HG02642 (cell line): ENCODE data around the gene TBC1D14.

Experiments used
- ATAC-seq: cut with Tn5 transposase; IDR thresholded peaks from one replicate; pipeline ENCODE4 v1.9.1; 2021; ENCODE audit warnings: mild to moderate bottlenecking; ENCODE audit not compliant: unreplicated experiment, poor library complexity

Gene TBC1D14

GRCh38 chr4:6944301-6945051, 34.9 kb downstream of the TBC1D14 start:
- ATAC-seq, result no peak

DNA sequence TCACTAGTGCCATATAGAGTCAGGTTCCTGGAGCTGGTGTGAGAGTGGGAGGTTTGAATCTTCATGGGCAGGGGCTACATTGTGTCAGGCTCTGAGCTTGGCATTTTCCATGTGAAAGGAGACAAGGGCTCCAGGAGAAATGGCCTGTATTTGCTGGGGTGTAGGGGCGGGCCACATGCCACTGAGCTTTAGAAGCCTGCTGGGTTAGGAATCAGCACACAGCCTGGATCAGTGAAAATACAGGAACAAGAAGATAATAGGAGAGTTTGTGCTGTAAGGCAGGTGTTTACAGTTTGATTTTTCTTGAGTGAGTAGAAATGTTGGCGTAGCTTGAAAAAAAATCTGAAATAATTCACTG, 35.4 kb downstream of the TBC1D14 start:
- ATAC-seq, result no peak

DNA sequence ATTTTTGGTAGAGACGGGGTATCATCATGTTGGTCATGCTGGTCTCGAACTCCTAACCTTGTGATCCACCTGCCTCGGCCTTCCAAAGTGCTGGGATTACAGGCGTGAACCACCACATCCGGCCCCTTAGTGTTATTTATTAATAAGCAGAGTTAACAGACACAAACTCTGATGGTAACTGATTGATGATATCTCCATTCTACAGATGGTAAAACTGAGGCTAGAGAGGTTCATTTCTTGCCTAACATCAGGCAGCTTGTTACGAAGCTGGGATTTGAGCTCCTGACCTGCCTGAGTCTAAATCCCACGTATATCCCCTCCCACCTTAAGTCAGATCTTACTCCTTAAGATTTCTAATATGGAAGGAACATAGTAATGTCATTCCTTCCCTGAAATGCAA, 36.9 kb downstream of the TBC1D14 start:
- ATAC-seq, result no peak

DNA sequence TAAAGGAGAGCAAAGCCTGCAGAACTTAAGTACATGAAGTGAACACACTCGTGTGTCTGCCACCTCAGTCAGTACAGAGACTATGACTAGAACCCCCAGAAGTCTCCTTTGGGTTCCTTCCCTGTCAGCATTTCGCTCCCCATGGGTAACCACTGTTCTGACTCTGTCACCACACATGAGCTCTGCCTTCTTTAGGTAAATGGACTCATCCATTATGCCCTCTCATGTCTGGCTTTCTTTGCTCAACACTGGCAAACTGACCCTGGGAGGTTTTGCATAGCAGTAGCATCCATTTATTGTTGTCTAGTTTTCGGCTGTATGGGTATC, 38.5 kb downstream of the TBC1D14 start:
- ATAC-seq, result no peak

- no peak for ATAC-seq
Observed at GRCh38 chr4:6951880-6952381, 42.3 kb downstream of the TBC1D14 start.

GRCh38 chr4:6953751-6954380, 44.2 kb downstream of the TBC1D14 start:
- no peak for ATAC-seq

DNA sequence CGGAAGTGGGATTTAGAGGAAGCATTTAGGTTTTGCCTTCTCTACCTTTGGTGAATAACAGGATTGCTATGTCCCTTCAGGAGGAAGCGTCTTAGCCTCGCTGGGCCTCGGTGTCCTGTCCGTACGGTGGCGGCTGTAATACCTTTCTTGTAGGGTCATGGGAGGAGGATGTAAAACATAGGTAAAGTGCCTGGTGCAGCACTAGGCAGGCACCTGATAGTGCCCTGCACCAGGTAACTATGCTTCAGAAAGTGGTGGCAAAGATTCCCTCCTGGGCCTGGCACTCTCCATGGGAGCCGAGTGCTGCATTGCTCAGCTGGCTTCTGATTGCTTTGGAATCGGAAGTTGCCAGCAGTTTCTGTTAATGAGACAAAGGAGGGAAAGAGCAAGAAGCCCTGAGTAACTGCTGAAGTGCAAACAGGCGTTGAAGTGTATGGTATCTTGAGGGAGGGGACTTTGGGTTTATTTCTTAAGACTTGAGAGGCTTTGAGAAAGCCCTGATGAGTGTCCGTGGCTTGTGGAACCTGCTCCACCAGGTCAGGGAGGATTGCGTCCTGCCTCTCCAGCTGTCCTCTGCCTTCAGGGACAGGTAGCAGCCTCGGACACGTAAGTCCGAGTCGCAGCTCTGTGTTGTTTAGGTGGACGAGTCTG, 45.8 kb downstream of the TBC1D14 start:
- no peak for ATAC-seq

GRCh38 chr4:6956087-6956433, 46.4 kb downstream of the TBC1D14 start:
- no peak for ATAC-seq

- ATAC-seq, result no peak
Observed at GRCh38 chr4:6956434-6957147, 47.0 kb downstream of the TBC1D14 start.

GRCh38 chr4:6957148-6957520, 47.5 kb downstream of the TBC1D14 start:
- no peak for ATAC-seq

- ATAC-seq, result no peak
Observed at GRCh38 chr4:6957994-6958393, 48.4 kb downstream of the TBC1D14 start.

- ATAC-seq, result no peak
Observed at GRCh38 chr4:6959261-6959660, 49.6 kb downstream of the TBC1D14 start.

DNA sequence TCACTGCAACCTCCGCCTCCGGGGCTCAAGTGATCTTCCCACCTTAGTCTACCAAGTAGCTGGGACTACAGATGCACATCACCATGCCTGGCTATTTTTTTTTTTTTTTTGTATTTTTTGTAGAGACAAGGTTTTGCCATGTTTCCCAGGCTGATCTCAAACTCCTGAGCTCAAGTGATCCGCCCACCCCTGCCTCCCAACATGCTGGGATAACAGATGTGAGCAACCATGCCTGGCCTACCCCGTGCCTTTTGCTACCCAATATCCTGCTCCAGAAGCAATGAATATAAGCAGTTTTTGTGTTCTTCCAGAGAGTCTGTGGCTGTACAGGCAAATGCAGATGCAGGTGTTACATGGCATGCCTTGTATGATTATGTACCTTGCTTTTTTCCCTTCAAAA, 50.5 kb downstream of the TBC1D14 start:
- no peak for ATAC-seq

GRCh38 chr4:6960628-6961412, 51.2 kb downstream of the TBC1D14 start:
- ATAC-seq, result no peak

GRCh38 chr4:6961496-6962210, 52.0 kb downstream of the TBC1D14 start:
- ATAC-seq, result no peak

DNA sequence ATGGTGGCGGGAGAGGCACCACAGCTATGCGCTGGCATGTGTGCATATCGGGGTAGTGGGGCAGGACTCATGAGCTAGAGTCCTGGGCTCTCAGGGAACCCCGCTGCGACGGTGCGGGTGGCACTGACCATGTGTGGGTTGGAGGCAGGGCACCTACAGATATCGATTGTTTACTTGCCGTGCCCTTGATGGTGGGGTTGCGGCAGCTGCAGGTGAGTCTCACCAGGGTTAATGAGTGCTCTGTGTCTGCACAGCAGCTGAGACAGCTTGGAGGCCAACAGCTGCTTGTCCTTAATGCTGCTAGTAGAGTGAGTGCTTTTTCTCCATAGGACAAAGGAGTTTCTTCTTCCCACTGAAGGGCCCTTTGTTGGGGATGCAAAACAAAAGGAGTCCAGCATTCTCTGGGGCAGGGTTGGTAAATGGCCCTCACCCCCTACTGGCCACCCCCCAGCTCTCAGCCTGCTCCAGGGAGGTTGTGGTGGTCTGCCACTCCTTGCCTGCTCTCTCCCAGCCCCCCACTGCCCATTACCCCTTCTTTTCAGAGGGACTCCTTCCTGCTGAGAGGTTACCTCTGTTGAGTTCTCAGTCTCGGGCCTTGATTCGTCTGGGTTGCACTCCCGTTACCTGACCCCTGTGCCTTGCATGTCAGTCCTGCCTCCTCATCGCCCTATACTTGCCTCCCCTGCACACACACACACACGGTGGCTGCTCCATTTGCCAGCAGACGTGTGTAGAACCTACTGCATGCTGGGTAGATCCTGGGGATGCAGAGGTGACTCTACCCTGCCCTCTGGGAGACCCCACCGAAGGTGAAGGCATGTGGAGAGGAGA, 52.8 kb downstream of the TBC1D14 start:
- no peak for ATAC-seq

DNA sequence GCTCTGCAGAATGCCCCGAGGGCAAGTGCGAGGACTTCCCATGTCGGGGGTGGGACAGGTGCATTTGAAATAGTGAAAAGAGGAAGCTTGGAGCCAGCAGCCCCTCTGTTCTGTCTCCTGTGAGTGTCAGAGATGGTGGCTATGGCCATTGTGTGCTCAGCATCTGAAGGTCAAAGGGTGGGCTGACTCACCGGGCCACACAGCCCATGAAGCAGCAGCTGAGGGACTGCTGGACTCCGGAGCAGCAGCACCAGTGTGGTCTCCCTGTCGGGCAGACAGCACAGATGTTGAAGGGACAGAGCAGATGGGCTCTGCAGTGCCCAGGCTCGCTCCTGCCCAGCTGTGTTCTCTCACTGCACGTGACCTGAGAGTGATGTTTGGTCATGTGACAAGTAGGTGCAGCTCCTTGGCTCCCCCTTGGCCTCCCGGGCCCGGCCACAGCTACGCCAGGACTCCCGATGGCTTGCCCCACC, 53.5 kb downstream of the TBC1D14 start:
- ATAC-seq, result no peak

DNA sequence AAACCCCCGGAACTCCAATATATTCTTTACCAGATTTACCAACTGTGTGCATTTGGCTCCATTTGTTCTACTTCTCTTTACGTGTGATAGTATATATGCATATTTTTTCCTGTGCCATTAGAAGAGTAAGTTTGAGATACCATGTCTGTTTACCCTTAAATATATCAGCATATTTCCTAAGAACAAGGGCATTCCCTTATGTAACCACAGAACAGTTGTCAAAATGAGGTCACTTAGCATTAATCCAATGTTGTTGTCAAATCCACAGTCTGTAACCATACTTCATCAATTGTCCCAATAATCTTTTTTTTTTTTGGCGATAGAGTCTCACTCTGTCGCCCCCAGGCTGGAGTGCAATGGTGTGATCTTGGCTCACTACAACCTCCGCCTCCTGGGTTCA, 55.2 kb downstream of the TBC1D14 start:
- ATAC-seq, result no peak

GRCh38 chr4:6965329-6965728, 55.7 kb downstream of the TBC1D14 start:
- no peak for ATAC-seq
